A673 (cell line): Measurements from ENCODE around the gene USP34.

Experiments used
- CTCF ChIP-seq: fragments of 300-800, 200-600 bp; sonication (generic); conservative IDR thresholded peaks from 2 replicates; pipeline ENCODE4 v1.5.1; 2017; ENCODE audit warnings: low read depth, mild to moderate bottlenecking, antibody characterized with exemption, low read length, moderate library complexity, mixed read lengths
- EZH2 ChIP-seq: fragments of 200-600 bp; sonication (generic); IDR thresholded peaks from 2 replicates; pipeline ENCODE4 v1.6.1; 2017; ENCODE audit warnings: borderline replicate concordance, low read depth, mild to moderate bottlenecking, mixed read lengths, antibody characterized with exemption, low read length; ENCODE audit not compliant: poor library complexity, severe bottlenecking

GRCh38 chr2:61359058-61359457, 111.8 kb downstream of the USP34 start:
- TF ChIP-seq CTCF (no peak), EZH2 (no peak)
